K562 treated with DMSO at 1 percent for 4 hours (cell line): ENCODE results near the gene CHERP. TPM values are rescaled to one million over a fixed set of nuclear protein-coding genes. Genes with fewer than 3 reads are reported as not detected.

Source experiments
- total RNA-seq: library from RNA; unstranded; fragments of 300-600 nt; gene quantifications from 2 replicates; pipeline ENCODE4 v1.2.3, GENCODE V29; 2022; ENCODE audit not compliant: insufficient read depth

The CHERP gene
- total RNA-seq, result 30.1 and 41.8 TPM in 2 replicates

DNA sequence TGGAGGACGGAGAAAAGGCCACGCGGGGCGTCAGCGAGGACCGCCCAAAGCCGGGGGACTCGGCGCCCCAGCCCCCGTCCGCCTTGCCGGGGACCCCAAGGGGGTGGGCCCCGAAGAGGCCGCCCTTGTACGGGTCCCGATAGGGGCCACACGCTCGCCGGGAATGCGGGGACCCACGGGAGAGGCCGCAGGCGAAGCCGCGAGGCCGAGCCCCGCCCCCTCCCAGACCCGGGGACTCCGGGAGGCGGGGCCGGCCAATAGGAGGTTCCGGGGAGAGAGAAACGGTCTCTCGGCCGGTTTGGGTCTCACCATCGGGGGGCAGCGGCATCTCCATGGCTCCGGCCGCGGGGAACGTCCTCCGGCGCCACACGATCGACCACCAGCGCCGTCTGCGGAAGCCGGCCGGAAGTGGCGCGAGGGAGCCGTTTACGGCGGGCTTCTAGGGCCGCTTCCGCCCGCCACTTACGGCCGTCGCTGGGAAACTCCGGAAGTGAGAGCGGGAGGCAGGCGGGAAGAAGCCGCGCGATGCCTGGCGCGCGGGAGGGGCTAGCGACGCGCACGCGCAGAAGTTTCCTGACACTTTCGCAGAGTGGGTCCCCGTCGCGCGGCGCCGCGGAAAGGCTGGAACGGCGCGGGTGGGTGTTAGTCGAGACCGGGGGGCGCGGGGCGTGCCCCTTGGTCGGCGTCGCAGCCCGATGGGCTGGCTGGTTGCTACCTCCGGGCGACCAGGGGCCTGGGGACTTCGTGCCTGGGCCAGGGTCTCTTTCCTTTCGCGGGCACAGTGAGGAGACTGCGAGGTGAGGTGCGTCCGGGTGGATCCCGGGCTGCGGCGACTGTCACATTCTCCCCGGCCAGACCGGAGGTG is at the start of gene CHERP:
Gene CHERP, minus strand, starts transcription at position 393 of the 865 bp plus-strand sequence. Its CDS starts 59 bp downstream, at position 334.

GRCh38 chr19:16572332-16573211 is 30.3 kb upstream of the CHERP start, which contains the start of gene SLC35E1:
SLC35E1 (minus strand) TSS chr19:16572415; CDS start chr19:16572364, 51 bp downstream.

DNA sequence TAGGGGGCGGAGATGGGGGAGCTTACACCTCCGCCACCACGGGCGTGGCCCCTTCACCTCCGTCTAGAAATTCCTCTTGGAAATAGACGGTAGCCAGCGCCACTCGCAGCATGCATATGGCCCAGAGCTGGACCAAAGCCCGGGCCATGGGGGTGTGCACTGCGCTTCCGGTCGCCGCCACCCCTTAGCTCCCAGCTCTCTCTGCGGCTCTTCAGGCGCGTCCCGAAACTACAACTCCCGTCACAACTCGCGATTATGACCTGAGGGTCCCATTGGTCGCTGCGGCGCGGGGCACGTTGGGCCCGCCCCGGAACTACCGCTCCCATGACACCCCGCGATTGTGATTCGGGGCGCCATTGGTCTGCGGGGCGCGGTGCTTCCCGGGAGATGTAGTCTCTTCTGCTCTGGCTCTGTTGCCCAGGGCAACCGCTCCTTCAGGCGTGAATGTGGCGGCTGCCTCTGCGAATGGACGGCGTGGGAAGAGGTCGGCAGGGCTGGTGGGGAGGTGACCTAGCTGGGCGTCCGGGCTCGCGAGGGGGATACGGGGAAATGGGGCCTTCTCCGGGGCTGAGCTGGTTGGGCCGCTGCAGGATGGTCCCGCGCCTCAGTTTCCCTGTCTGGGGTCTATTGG is 46.1 kb downstream of the CHERP start, which contains the start of the genes C19orf44 and CALR3:
Gene C19orf44, plus strand, starts transcription at position 413 of the 631 bp plus-strand sequence. CDS start 4,399 bp downstream, outside the sequence.
Gene CALR3, minus strand, starts transcription at position 186 of the 631 bp plus-strand sequence. Its CDS starts 38 bp downstream, at position 148.

Other genes with a start within 250 kb of the CHERP start
- 0.64 and 1.1 TPM in 2 replicates for gene KLF2, start 217.6 kb downstream of the CHERP start, total RNA-seq
- 39.1 and 41.0 TPM in 2 replicates for gene EPS15L1, start 70.5 kb downstream of the CHERP start, total RNA-seq
- gene CALR3, start 46.3 kb downstream of the CHERP start, total RNA-seq, result not detected in 2 replicates
- 2.0 and 6.0 TPM in 2 replicates for gene C19orf44, start 46.0 kb downstream of the CHERP start, total RNA-seq
- 18.7 and 23.2 TPM in 2 replicates for gene SLC35E1, start 30.0 kb upstream of the CHERP start, total RNA-seq
- gene MED26, start 85.8 kb upstream of the CHERP start, total RNA-seq, result 14.2 and 17.1 TPM in 2 replicates
- 55.3 and 63.7 TPM in 2 replicates for gene SMIM7, start 117.7 kb upstream of the CHERP start, total RNA-seq
- gene TMEM38A, start 118.7 kb upstream of the CHERP start, total RNA-seq, result 7.5 and 10.0 TPM in 2 replicates
- not detected in 2 replicates for gene NWD1, start 177.4 kb upstream of the CHERP start, total RNA-seq